ENCODE results near the gene C1QL1.

DNA sequence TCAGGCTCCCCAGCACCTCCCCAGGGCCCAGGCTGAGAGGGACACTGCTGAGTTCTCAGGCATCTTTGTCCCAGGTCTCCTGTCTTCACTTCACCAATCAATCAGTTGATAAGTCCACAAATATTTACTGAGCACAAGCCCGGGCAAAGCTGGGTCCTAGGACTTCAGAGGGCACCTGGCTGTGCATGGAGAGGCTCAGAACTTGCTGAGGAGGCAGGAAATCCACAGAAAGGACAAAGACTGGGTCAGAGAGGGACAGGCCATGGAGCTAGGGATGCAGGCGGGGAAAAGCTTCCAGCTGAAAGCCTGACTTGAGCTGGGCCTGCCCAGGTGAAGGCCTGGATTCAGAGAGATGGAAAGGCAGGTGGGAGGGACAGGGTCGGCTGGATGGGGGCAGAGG, 33.2 kb upstream of the C1QL1 start:
- TF ChIP-seq, protein P1, sequence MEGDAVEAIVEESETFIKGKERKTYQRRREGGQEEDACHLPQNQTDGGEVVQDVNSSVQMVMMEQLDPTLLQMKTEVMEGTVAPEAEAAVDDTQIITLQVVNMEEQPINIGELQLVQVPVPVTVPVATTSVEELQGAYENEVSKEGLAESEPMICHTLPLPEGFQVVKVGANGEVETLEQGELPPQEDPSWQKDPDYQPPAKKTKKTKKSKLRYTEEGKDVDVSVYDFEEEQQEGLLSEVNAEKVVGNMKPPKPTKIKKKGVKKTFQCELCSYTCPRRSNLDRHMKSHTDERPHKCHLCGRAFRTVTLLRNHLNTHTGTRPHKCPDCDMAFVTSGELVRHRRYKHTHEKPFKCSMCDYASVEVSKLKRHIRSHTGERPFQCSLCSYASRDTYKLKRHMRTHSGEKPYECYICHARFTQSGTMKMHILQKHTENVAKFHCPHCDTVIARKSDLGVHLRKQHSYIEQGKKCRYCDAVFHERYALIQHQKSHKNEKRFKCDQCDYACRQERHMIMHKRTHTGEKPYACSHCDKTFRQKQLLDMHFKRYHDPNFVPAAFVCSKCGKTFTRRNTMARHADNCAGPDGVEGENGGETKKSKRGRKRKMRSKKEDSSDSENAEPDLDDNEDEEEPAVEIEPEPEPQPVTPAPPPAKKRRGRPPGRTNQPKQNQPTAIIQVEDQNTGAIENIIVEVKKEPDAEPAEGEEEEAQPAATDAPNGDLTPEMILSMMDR (IDR thresholded peaks at IDR 0.05): no peak
- TF ChIP-seq POLR2A (IDR thresholded peaks at IDR 0.05; ENCODE audit: low read depth) (no peak), EP300 (IDR thresholded peaks at IDR 0.05) (no peak), POLR2AphosphoS5 (IDR thresholded peaks at IDR 0.05) (no peak)
